Measurements from ENCODE around the gene KLF5. TPM values are rescaled to one million over a fixed set of nuclear protein-coding genes. Genes with fewer than 3 reads are reported as not detected.

KLF5 gene
- total and polyA plus RNA-seq, 2 experiments from 2014 or later = 1.5 to 1.8 TPM

DNA sequence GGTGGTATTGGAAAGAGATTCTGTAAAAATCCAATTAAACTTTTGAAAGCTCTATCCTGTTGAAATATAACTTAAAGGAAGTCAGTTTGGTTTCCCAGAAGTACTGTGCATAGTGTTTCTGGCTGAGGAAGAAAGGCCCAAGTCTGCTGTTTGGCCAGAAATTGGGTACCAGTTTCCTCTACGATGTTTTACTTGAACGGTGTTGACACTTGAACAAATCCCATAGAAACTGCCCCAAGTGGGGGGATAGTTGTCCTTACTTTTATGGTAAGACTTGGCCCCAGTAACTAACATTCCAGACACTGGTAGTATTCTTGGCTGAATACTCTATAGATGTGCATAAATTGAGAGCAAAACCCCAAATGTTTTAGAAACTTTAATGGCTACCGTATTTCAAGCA is 14.2 kb downstream of the KLF5 start (continued):
- TF ChIP-seq ZNF462 (CRISPR knock-in tag; IDR thresholded peaks at IDR 0.05) (no peak), STAT1 (IDR thresholded peaks at IDR 0.05; ENCODE audit: unreplicated experiment) (no peak), NANOG (IDR thresholded peaks at IDR 0.05; ENCODE audit: borderline replicate concordance) (no peak), EZH2phosphoT487 (IDR thresholded peaks at IDR 0.05; ENCODE audit: unreplicated experiment) (no peak), ETS1 (IDR thresholded peaks at IDR 0.05) (no peak), ZNF331 (CRISPR knock-in tag; IDR thresholded peaks at IDR 0.05; ENCODE audit: low read depth) (no peak)

- Histone ChIP-seq H3K36me3 (ENCODE audit: insufficient read depth) (no peaks in the 10 kb centered on the region), H3K4me2 (peak overlapping the region; percentile 66; the same call in 1 of the 2 replicates), H3K9me2 (ENCODE audit: insufficient read depth) (no peaks in the 10 kb centered on the region), H4K20me1 (replicated peaks; ENCODE audit: insufficient read depth) (no peaks in the 10 kb centered on the region), H3K79me2 (replicated peaks; ENCODE audit: insufficient read depth) (no peaks in the 10 kb centered on the region), H3F3A (replicated peaks; ENCODE audit: low read depth) (no peaks in the 10 kb centered on the region), H2AFZ (no peak overlapping the region), H3K4me1 (ENCODE audit: insufficient read depth) (peaks cover 15% of the 10 kb centered on the region), H3K4me3 (no peak overlapping the region), H3K27me3 (ENCODE audit: insufficient read depth) (peaks cover 28% of the 10 kb centered on the region), H3K27ac (ENCODE audit: low read depth) (no peak overlapping the region)
- peaks cover 8% of the 10 kb centered on the region for H3K27me3 Mint-ChIP-seq (ENCODE audit: insufficient read depth, low read depth, poor library complexity)
- H3K27ac Mint-ChIP-seq = no peak overlapping the region
- peaks cover 40% of the 10 kb centered on the region for H3K4me1 Mint-ChIP-seq
- H3K9me3 Mint-ChIP-seq = no peaks in the 10 kb centered on the region
- no peak overlapping the region for H3K4me3 Mint-ChIP-seq
- ATAC-seq = no peak
- DNase-seq (ENCODE audit: low spot score) = no peak
- no peaks in the 10 kb centered on the region for H3K36me3 Mint-ChIP-seq (ENCODE audit: low read depth)
- no peak for TF ChIP-seq POLR2AphosphoS5 (IDR thresholded peaks at IDR 0.05; ENCODE audit: low read depth)
- TF ChIP-seq ZNF462 (CRISPR knock-in tag; IDR thresholded peaks at IDR 0.05) = no peak
These were observed 15.2 kb downstream of the KLF5 start for GRCh38 chr13:73074014-73074413.
